Bone marrow (tissue), 2 donors: ENCODE measurements around the gene NR3C2.

Experiments
- DNase-seq, 2 donors: peaks; one replicate each; lab custom pipeline; 2025; lab: John Stamatoyannopoulos, UW

Gene NR3C2

GRCh38 chr4:148076964-148077363, 365.2 kb downstream of the NR3C2 start:
- DNase-seq: no peak

GRCh38 chr4:148075438-148075837, 366.8 kb downstream of the NR3C2 start:
- no peak for DNase-seq

GRCh38 chr4:148074462-148074861, 367.8 kb downstream of the NR3C2 start:
- no peak for DNase-seq

GRCh38 chr4:148073349-148073748, 368.9 kb downstream of the NR3C2 start:
- no peak for DNase-seq

GRCh38 chr4:148072789-148073188, 369.4 kb downstream of the NR3C2 start:
- no peak for DNase-seq

- no peak for DNase-seq
These were observed 371.2 kb downstream of the NR3C2 start for GRCh38 chr4:148071009-148071408.

- DNase-seq: no peak
These were observed 372.4 kb downstream of the NR3C2 start for GRCh38 chr4:148069895-148070178.

GRCh38 chr4:148069086-148069894, 372.9 kb downstream of the NR3C2 start:
- no peak for DNase-seq

GRCh38 chr4:148068065-148068911, 373.9 kb downstream of the NR3C2 start:
- DNase-seq: no peak

GRCh38 chr4:148067301-148067916, 374.8 kb downstream of the NR3C2 start:
- DNase-seq: no peak

GRCh38 chr4:148065075-148065474, 377.1 kb downstream of the NR3C2 start:
- no peak for DNase-seq

GRCh38 chr4:148064451-148064850, 377.8 kb downstream of the NR3C2 start:
- DNase-seq: no peak

GRCh38 chr4:148062301-148062950, 379.8 kb downstream of the NR3C2 start:
- DNase-seq: no peak

- no peak for DNase-seq
These were observed 380.4 kb downstream of the NR3C2 start for GRCh38 chr4:148061795-148062194.

- no peak for DNase-seq
These were observed 381.1 kb downstream of the NR3C2 start for GRCh38 chr4:148061141-148061481.

- DNase-seq: no peak
These were observed 381.7 kb downstream of the NR3C2 start for GRCh38 chr4:148060264-148061140.

- no peak for DNase-seq
These were observed 382.5 kb downstream of the NR3C2 start for GRCh38 chr4:148059617-148060180.

- no peak for DNase-seq
These were observed 384.0 kb downstream of the NR3C2 start for GRCh38 chr4:148057984-148058859.

GRCh38 chr4:148057516-148057915, 384.7 kb downstream of the NR3C2 start:
- no peak for DNase-seq

- peak; percentile 42 to 92 for DNase-seq
These were observed 385.3 kb downstream of the NR3C2 start for GRCh38 chr4:148056879-148057278.
